Measurements from ENCODE around the gene GDAP1L1.
"Not testable (repeated sequence)": the region's sequence is repeated elsewhere in the genome, so short reads cannot be mapped to it uniquely, and the experiment has no call there.

The GDAP1L1 gene

GRCh38 chr20:44306927-44307326, 59.8 kb downstream of the GDAP1L1 start:
- DNase-seq = no peak

- DNase-seq = no peak
Observed at GRCh38 chr20:44309763-44310663, 62.9 kb downstream of the GDAP1L1 start.

- DNase-seq = peak; percentile 98
Observed at GRCh38 chr20:44310664-44311639, 63.8 kb downstream of the GDAP1L1 start, which contains the start of gene FITM2. Gene FITM2, minus strand, starts transcription at chr20:44311202. Its CDS starts 54 bp downstream, at chr20:44311148.

GRCh38 chr20:44314870-44315269, 67.8 kb downstream of the GDAP1L1 start:
- DNase-seq = no peak

GRCh38 chr20:44319839-44320422, 72.8 kb downstream of the GDAP1L1 start:
- DNase-seq = no peak

GRCh38 chr20:44324343-44324742, 77.2 kb downstream of the GDAP1L1 start:
- no peak for DNase-seq

- DNase-seq = peak; percentile 22 to 34
Observed at GRCh38 chr20:44326391-44327159, 79.5 kb downstream of the GDAP1L1 start.

- DNase-seq = not testable (repeated sequence)
Observed at GRCh38 chr20:44327748-44328147, 80.6 kb downstream of the GDAP1L1 start.

- no peak for DNase-seq
Observed at GRCh38 chr20:44328428-44328827, 81.3 kb downstream of the GDAP1L1 start.

Measured in activated CD4-positive, alpha-beta T cell treated with anti-CD3 and anti-CD28 coated beads, Interleukin-2, amount 50 U/mL, for 48 hours (primary cell).